H9 (cell line): ENCODE data around the gene LRRC63. TPM values are rescaled to one million over a fixed set of nuclear protein-coding genes. Genes with fewer than 3 reads are reported as not detected.
A peak's percentile ranks its signal among the peaks of the same experiment; 100 is the strongest.

ENCODE experiments used
- DNase-seq: peaks from one replicate; pipeline ENCODE4 v3.0.0-alpha.2; 2017
- H2AFZ ChIP-seq: one replicate; pipeline ENCODE4 v1.6.1; 2013; ENCODE audit warnings: mild to moderate bottlenecking, low read length, control low read depth, moderate library complexity
- H2AK5ac ChIP-seq: 2 replicates; pipeline ENCODE4 v1.6.1; 2013; ENCODE audit warnings: low read length, control low read depth, mixed read lengths; ENCODE audit not compliant: insufficient read length
- H2BK120ac ChIP-seq: one replicate; pipeline ENCODE4 v1.6.1; 2013; ENCODE audit warnings: low read depth, mild to moderate bottlenecking, low read length, control low read depth, inconsistent platforms; ENCODE audit not compliant: poor library complexity, severe bottlenecking
- H2BK12ac ChIP-seq: 2 replicates; pipeline ENCODE4 v1.6.1; 2013; ENCODE audit warnings: low read length, control low read depth, mixed read lengths, low read depth; ENCODE audit not compliant: insufficient read length
- H2BK15ac ChIP-seq: 2 replicates; pipeline ENCODE4 v1.6.1; 2013; ENCODE audit warnings: low read depth, low read length, control low read depth
- H2BK20ac ChIP-seq: one replicate; pipeline ENCODE4 v1.6.1; 2013; ENCODE audit warnings: low read depth, mild to moderate bottlenecking, low read length, control low read depth, inconsistent platforms; ENCODE audit not compliant: poor library complexity, severe bottlenecking
- H2BK5ac ChIP-seq: 2 replicates; pipeline ENCODE4 v1.6.1; 2013; ENCODE audit warnings: low read length, control low read depth, mixed read lengths; ENCODE audit not compliant: insufficient read length
- H3K14ac ChIP-seq: 2 replicates; pipeline ENCODE4 v1.6.1; 2013; ENCODE audit warnings: low read length, control low read depth; ENCODE audit not compliant: insufficient read depth
- H3K18ac ChIP-seq: 2 replicates; pipeline ENCODE4 v1.6.1; 2013; ENCODE audit warnings: low read depth, mild to moderate bottlenecking, mixed read lengths, low read length, control low read depth; ENCODE audit not compliant: insufficient read length
- H3K23ac ChIP-seq: 2 replicates; pipeline ENCODE4 v1.6.1; 2013; ENCODE audit warnings: low read length, control low read depth, mixed read lengths, low read depth; ENCODE audit not compliant: insufficient read length
- H3K23me2 ChIP-seq: 2 replicates; pipeline ENCODE4 v1.6.1; 2013; ENCODE audit warnings: low read depth, mild to moderate bottlenecking, mixed read lengths, low read length, control low read depth; ENCODE audit not compliant: insufficient read length, poor library complexity, severe bottlenecking
- H3K27ac ChIP-seq: 2 replicates; pipeline ENCODE4 v1.5.1; 2013; ENCODE audit warnings: low read length, control low read depth, mixed read lengths, low read depth; ENCODE audit not compliant: insufficient read length
- H3K27me3 ChIP-seq: 2 replicates; pipeline ENCODE4 v1.6.1; 2013; ENCODE audit warnings: low read length, control low read depth, inconsistent platforms; ENCODE audit not compliant: insufficient read depth
- H3K4ac ChIP-seq: 2 replicates; pipeline ENCODE4 v1.6.1; 2013; ENCODE audit warnings: low read depth, mild to moderate bottlenecking, control low read depth, inconsistent platforms, low read length, moderate library complexity
- H3K4me1 ChIP-seq: 2 replicates; pipeline ENCODE4 v1.6.1; 2013; ENCODE audit warnings: low read length, control low read depth, inconsistent platforms; ENCODE audit not compliant: insufficient read depth
- H3K4me2 ChIP-seq: 2 replicates; pipeline ENCODE4 v1.6.1; 2013; ENCODE audit warnings: low read length, control low read depth, mixed read lengths; ENCODE audit not compliant: insufficient read length, insufficient read depth
- H3K56ac ChIP-seq: 2 replicates; pipeline ENCODE4 v1.6.1; 2013; ENCODE audit warnings: low read depth, mild to moderate bottlenecking, mixed read lengths, low read length, control low read depth; ENCODE audit not compliant: insufficient read length
- H3K79me1 ChIP-seq: 2 replicates; pipeline ENCODE4 v1.6.1; 2013; ENCODE audit warnings: low read depth, mild to moderate bottlenecking, moderate library complexity, low read length, control low read depth, inconsistent platforms; ENCODE audit not compliant: insufficient read depth, poor library complexity, severe bottlenecking
- H3K79me2 ChIP-seq: 2 replicates; pipeline ENCODE4 v1.6.1; 2013; ENCODE audit warnings: low read length, control low read depth, inconsistent platforms; ENCODE audit not compliant: insufficient read depth
- H3K9ac ChIP-seq: 2 replicates; pipeline ENCODE4 v1.6.1; 2013; ENCODE audit warnings: low read length, control low read depth, mixed read lengths; ENCODE audit not compliant: insufficient read length; ENCODE audit errors: extremely low read depth
- H3K9me3 ChIP-seq: one replicate; pipeline ENCODE4 v1.6.1; 2013; ENCODE audit warnings: low read depth, low read length, inconsistent platforms; ENCODE audit not compliant: control insufficient read depth
- H3T11ph ChIP-seq: one replicate; pipeline ENCODE4 v1.6.1; 2013; ENCODE audit warnings: mild to moderate bottlenecking, low read length, control low read depth, inconsistent platforms
- H4K20me1 ChIP-seq: one replicate; pipeline ENCODE4 v1.6.1; 2013; ENCODE audit not compliant: control insufficient read depth, insufficient read length, insufficient read depth
- H4K5ac ChIP-seq: 2 replicates; pipeline ENCODE4 v1.6.1; 2013; ENCODE audit warnings: low read depth, mild to moderate bottlenecking, mixed read lengths, low read length, control low read depth; ENCODE audit not compliant: insufficient read length
- H4K8ac ChIP-seq: replicated peaks from 2 replicates; pipeline ENCODE4 v1.6.1; 2013; ENCODE audit warnings: low read length, control low read depth, mixed read lengths, low read depth; ENCODE audit not compliant: insufficient read length
- H4K91ac ChIP-seq: 2 replicates; pipeline ENCODE4 v1.6.1; 2013; ENCODE audit warnings: low read depth, mild to moderate bottlenecking, moderate library complexity, mixed read lengths, low read length, control low read depth; ENCODE audit not compliant: insufficient read length
- H3K27ac Mint-ChIP-seq, 3 experiments: 2 replicates in 2 of 3; 3 replicates in 1 of 3; pipeline ENCODE4 v1.8.0; 2020 to 2021; ENCODE audit warnings: mixed read lengths in 3 of 3, mild to moderate bottlenecking in 1 of 3, moderate library complexity in 1 of 3
- H3K27me3 Mint-ChIP-seq: 2 replicates; pipeline ENCODE4 v1.8.0; 2021; ENCODE audit warnings: low read depth, mild to moderate bottlenecking, moderate library complexity, mixed read lengths
- H3K36me3 Mint-ChIP-seq, 3 experiments: 2 replicates in 2 of 3; 3 replicates in 1 of 3; pipeline ENCODE4 v1.8.0; 2020 to 2021; ENCODE audit warnings: low read depth in 3 of 3, mixed read lengths in 3 of 3; ENCODE audit not compliant: insufficient read depth in 1 of 3
- H3K4me1 Mint-ChIP-seq, 2 experiments: 2 replicates each; pipeline ENCODE4 v1.8.0; 2020; ENCODE audit warnings: mixed read lengths in 2 of 2
- H3K4me3 Mint-ChIP-seq, 2 experiments: 2 replicates in 1 of 2; 3 replicates in 1 of 2; pipeline ENCODE4 v1.8.0; 2020 to 2021; ENCODE audit warnings: mild to moderate bottlenecking in 2 of 2, mixed read lengths in 2 of 2, moderate library complexity in 1 of 2
- H3K9me3 Mint-ChIP-seq, 2 experiments: 2 replicates in 1 of 2; 3 replicates in 1 of 2; pipeline ENCODE4 v1.8.0; 2020; ENCODE audit warnings: mild to moderate bottlenecking in 2 of 2, mixed read lengths in 2 of 2, moderate library complexity in 1 of 2
- WGBS: extraction: QIAGEN DNeasy Blood & Tissue Kit; methylation state at CpG from one replicate; pipeline ENCODE4 v1.1.7; 2013; ENCODE audit warnings: missing lambda C conversion rate, low lambda C conversion rate, mixed read lengths; ENCODE audit not compliant: insufficient read length; ENCODE audit errors: extremely low coverage; 5-methylcytosine and 5-hydroxymethylcytosine counted together
- total RNA-seq: library from RNA; stranded (reverse); gene quantifications from 2 replicates; pipeline ENCODE4 v1.2.1, GENCODE V29; 2021
- TF ChIP-seq, protein P1 (sequence below): fragments of 200-600 bp; sonication (generic); conservative IDR thresholded peaks from 3 replicates; pipeline ENCODE4 v1.8.0; 2021; ENCODE audit warnings: antibody characterized with exemption, mild to moderate bottlenecking

The LRRC63 gene
- total RNA-seq, 1 experiment from 2014 or later = not detected

GRCh38 chr13:46278474-46278873 lies 66.7 kb downstream of the LRRC63 start:
- H4K5ac ChIP-seq = no peak overlapping the region
- no peak overlapping the region for H4K8ac ChIP-seq
- H2BK120ac ChIP-seq = no peak overlapping the region
- H3K4me1 Mint-ChIP-seq = peaks cover 2 to 5% of the 10 kb centered on the region in 2 experiments; a peak in 3 of 4 replicates
- H3K27me3 Mint-ChIP-seq = no peaks in the 10 kb centered on the region
- H3K9ac ChIP-seq = no peak overlapping the region
- no peak overlapping the region for H3K4ac ChIP-seq
- H3K79me1 ChIP-seq = no peaks in the 10 kb centered on the region
- WGBS = no CpG with 5 or more reads among the region's 4 CpGs
- H3K4me3 Mint-ChIP-seq = no peak overlapping the region
- H3K23ac ChIP-seq = no peak overlapping the region
- no peak overlapping the region for H3K18ac ChIP-seq
- no peak overlapping the region for H2AK5ac ChIP-seq
- no peak overlapping the region for H3K56ac ChIP-seq
- H3K4me2 ChIP-seq = no peak overlapping the region
- H3K27me3 ChIP-seq = no peaks in the 10 kb centered on the region
- H3K14ac ChIP-seq = no peak overlapping the region
- H4K91ac ChIP-seq = no peak overlapping the region
- no peak overlapping the region for H3T11ph ChIP-seq
- no peaks in the 10 kb centered on the region for H3K23me2 ChIP-seq
- H3K79me2 ChIP-seq = no peaks in the 10 kb centered on the region
- no peaks in the 10 kb centered on the region for H3K36me3 Mint-ChIP-seq
- H2AFZ ChIP-seq = no peak overlapping the region
- H3K27ac Mint-ChIP-seq = no peak overlapping the region; a peak in 1 of 7 replicates
- H3K27ac ChIP-seq = no peak overlapping the region
- no peaks in the 10 kb centered on the region for H3K4me1 ChIP-seq
- H2BK12ac ChIP-seq = no peak overlapping the region
- TF ChIP-seq, protein P1, sequence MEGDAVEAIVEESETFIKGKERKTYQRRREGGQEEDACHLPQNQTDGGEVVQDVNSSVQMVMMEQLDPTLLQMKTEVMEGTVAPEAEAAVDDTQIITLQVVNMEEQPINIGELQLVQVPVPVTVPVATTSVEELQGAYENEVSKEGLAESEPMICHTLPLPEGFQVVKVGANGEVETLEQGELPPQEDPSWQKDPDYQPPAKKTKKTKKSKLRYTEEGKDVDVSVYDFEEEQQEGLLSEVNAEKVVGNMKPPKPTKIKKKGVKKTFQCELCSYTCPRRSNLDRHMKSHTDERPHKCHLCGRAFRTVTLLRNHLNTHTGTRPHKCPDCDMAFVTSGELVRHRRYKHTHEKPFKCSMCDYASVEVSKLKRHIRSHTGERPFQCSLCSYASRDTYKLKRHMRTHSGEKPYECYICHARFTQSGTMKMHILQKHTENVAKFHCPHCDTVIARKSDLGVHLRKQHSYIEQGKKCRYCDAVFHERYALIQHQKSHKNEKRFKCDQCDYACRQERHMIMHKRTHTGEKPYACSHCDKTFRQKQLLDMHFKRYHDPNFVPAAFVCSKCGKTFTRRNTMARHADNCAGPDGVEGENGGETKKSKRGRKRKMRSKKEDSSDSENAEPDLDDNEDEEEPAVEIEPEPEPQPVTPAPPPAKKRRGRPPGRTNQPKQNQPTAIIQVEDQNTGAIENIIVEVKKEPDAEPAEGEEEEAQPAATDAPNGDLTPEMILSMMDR = no peak
- no peaks in the 10 kb centered on the region for H3K9me3 ChIP-seq
- H2BK20ac ChIP-seq = no peak overlapping the region
- H3K9me3 Mint-ChIP-seq = no peaks in the 10 kb centered on the region
- no peak overlapping the region for H2BK15ac ChIP-seq
- peak; percentile 47 for DNase-seq
- no peaks in the 10 kb centered on the region for H4K20me1 ChIP-seq
- H2BK5ac ChIP-seq = no peak overlapping the region
